B cell (primary cell): ENCODE results near the gene MAZ. TPM values are rescaled to one million over a fixed set of nuclear protein-coding genes. Genes with fewer than 3 reads are reported as not detected.

Experiments used
- ATAC-seq: fragments of 200-7000 bp; cut with Tn5 transposase; one replicate; pipeline ENCODE4 v1.10.0; 2021; ENCODE audit warnings: low read depth, mild to moderate bottlenecking, moderate number of reproducible peaks, moderate library complexity
- CTCF ChIA-PET: fragments of 350-600 bp; sonication (Branson Sonifier 250); formaldehyde crosslinking; loops from one replicate; lab custom pipeline; 2021; ENCODE audit warnings: antibody characterized with exemption, inconsistent platforms; lab: Charles Lee
- POLR2A ChIA-PET: fragments of 350-600 bp; sonication (Branson Sonifier 250); formaldehyde crosslinking; loops from one replicate; lab custom pipeline; 2021; ENCODE audit warnings: antibody characterized with exemption; lab: Charles Lee
- DNase-seq: peaks from one replicate; pipeline ENCODE4 v3.0.0; 2013
- H2AFZ ChIP-seq: 2 replicates; pipeline ENCODE4 v1.6.1; 2012; ENCODE audit warnings: mild to moderate bottlenecking, low read depth, low read length; ENCODE audit not compliant: insufficient read depth, poor library complexity, severe bottlenecking
- H3K27ac ChIP-seq, 2 donors: 1 replicate in 1 of 2; 2 replicates in 1 of 2; pipeline ENCODE4 v1.5.1; 2012 to 2013; ENCODE audit warnings: low read length in 2 of 2, mild to moderate bottlenecking in 2 of 2, moderate library complexity in 1 of 2
- H3K27me3 ChIP-seq, 4 experiments: fragments of 200-600 bp in 1 of 4; sonication (generic) in 1 of 4; replicated peaks in 1 of 4; 1 replicate in 2 of 4; 2 replicates in 2 of 4; pipeline versions ENCODE4 v1.6.1 to v1.7.0; 2013 to 2016; ENCODE audit warnings: low read length in 3 of 4, mild to moderate bottlenecking in 2 of 4, mixed read lengths in 1 of 4, moderate library complexity in 1 of 4; ENCODE audit not compliant: insufficient read depth in 4 of 4, control insufficient read depth in 3 of 4; ENCODE audit errors: control extremely low read depth in 1 of 4
- H3K36me3 ChIP-seq, 2 experiments: replicated peaks in 1 of 2; 1 replicate in 1 of 2; 2 replicates in 1 of 2; pipeline versions ENCODE4 v1.6.1 to v1.7.1; 2013; ENCODE audit warnings: low read length in 1 of 2; ENCODE audit not compliant: insufficient read depth in 2 of 2, control insufficient read depth in 1 of 2; ENCODE audit errors: control extremely low read depth in 1 of 2, extremely low read depth in 1 of 2
- H3K4me1 ChIP-seq, 2 donors: fragments of 200-600 bp in 1 of 2; sonication (generic) in 1 of 2; 1 replicate in 1 of 2; 2 replicates in 1 of 2; pipeline versions ENCODE4 v1.5.1 to v1.6.1; 2013 to 2017; ENCODE audit warnings: low read length in 2 of 2; ENCODE audit not compliant: control insufficient read depth in 2 of 2, insufficient read depth in 2 of 2
- H3K4me2 ChIP-seq: replicated peaks from 2 replicates; pipeline ENCODE3; 2012; ENCODE audit warnings: mild to moderate bottlenecking, low read depth, low read length; ENCODE audit not compliant: poor library complexity, severe bottlenecking
- H3K4me3 ChIP-seq, 5 experiments: fragments of 200-600 bp in 1 of 5; sonication (generic) in 1 of 5; 1 replicate in 3 of 5; 2 replicates in 2 of 5; pipeline versions ENCODE4 v1.5.1 to v1.7.0; 2011 to 2016; ENCODE audit warnings: low read length in 4 of 5, mild to moderate bottlenecking in 4 of 5, low read depth in 2 of 5, control low read depth in 1 of 5, moderate library complexity in 1 of 5; ENCODE audit not compliant: insufficient read depth in 1 of 5; ENCODE audit errors: control extremely low read depth in 1 of 5, extremely low read depth in 1 of 5
- H3K79me2 ChIP-seq: fragments of 200-600 bp; sonication (generic); one replicate; pipeline ENCODE4 v1.6.0; 2016; ENCODE audit warnings: low read length; ENCODE audit not compliant: control insufficient read depth, insufficient read depth
- H3K9ac ChIP-seq: fragments of 200-600 bp; sonication (generic); 2 replicates; pipeline ENCODE4 v1.6.1; 2017; ENCODE audit warnings: mild to moderate bottlenecking, low read length, moderate library complexity
- H3K9me3 ChIP-seq, 3 donors: one replicate each; pipeline versions ENCODE4 v1.6.1 to v1.7.1; 2013; ENCODE audit warnings: low read length in 2 of 3; ENCODE audit not compliant: control insufficient read depth in 2 of 3, insufficient read depth in 1 of 3; ENCODE audit errors: control extremely low read depth in 1 of 3
- H4K20me1 ChIP-seq: 2 replicates; pipeline ENCODE4 v1.6.0; 2012; ENCODE audit warnings: mild to moderate bottlenecking, low read length; ENCODE audit not compliant: insufficient read depth, control insufficient read depth, poor library complexity, severe bottlenecking
- H3K27ac Mint-ChIP-seq: one replicate; pipeline ENCODE4 v1.8.0; 2021; ENCODE audit warnings: mixed read lengths
- H3K27me3 Mint-ChIP-seq: one replicate; pipeline ENCODE4 v1.8.0; 2021; ENCODE audit warnings: mixed read lengths
- H3K4me1 Mint-ChIP-seq: one replicate; pipeline ENCODE4 v1.8.0; 2021; ENCODE audit warnings: mixed read lengths
- H3K4me3 Mint-ChIP-seq: one replicate; pipeline ENCODE4 v1.8.0; 2021; ENCODE audit warnings: mixed read lengths
- H3K9me3 Mint-ChIP-seq: one replicate; pipeline ENCODE4 v1.8.0; 2022; ENCODE audit warnings: mixed read lengths; ENCODE audit not compliant: insufficient read depth
- CTCF ChIP-seq: fragments of 200-600 bp; IDR thresholded peaks from one replicate; pipeline ENCODE4 v1.8.0; 2022; ENCODE audit warnings: antibody characterized with exemption, mild to moderate bottlenecking
- EZH2 ChIP-seq: IDR thresholded peaks from 2 replicates; pipeline ENCODE4 v1.6.1; 2012; ENCODE audit warnings: borderline replicate concordance, low read depth, mild to moderate bottlenecking, moderate library complexity, low read length; ENCODE audit not compliant: insufficient read depth, poor library complexity, severe bottlenecking
- WGBS: methylation state at CpG from one replicate; pipeline ENCODE4 v1.1.5; 2013; ENCODE audit warnings: missing lambda C conversion rate; ENCODE audit not compliant: insufficient coverage; 5-methylcytosine and 5-hydroxymethylcytosine counted together
- intact Hi-C: fragments of 100-400 bp; cut with micrococcal nuclease; formaldehyde crosslinking; loops from one replicate; pipeline ENCODE4 v1.10.0; 2022
- polyA plus RNA-seq: library from polyadenylated mRNA; depleted of rRNA; stranded (reverse); fragments of >200 nt; gene quantifications from 2 replicates; pipeline ENCODE4 v1.2.3, GENCODE V29; 2012
- total RNA-seq, 2 donors: library from RNA; stranded (reverse); fragments of 120-200 nt in 1 of 2; gene quantifications; 1 replicate in 1 of 2; 2 replicates in 1 of 2; pipeline versions ENCODE4 v1.2.3 to v1.2.4, GENCODE V29; 2013 to 2022

The MAZ gene
- total and polyA plus RNA-seq, 2 donors (not counting 1 experiment from before 2014, with no cell fraction given) = 170 to 198 TPM

- intact Hi-C loops = loop anchor here (10.0 kb wide), 1 partner anchor 216 kb away; no protein-coding TSS in a partner anchor
- Histone ChIP-seq H2AFZ (no peak overlapping the region), H4K20me1 (peaks cover 39% of the 10 kb centered on the region), H3K79me2 (peaks cover 34% of the 10 kb centered on the region), H3K36me3 (peaks cover 2 to 18% of the 10 kb centered on the region in 2 experiments), H3K27ac (no peak overlapping the region), H3K27me3 (peaks cover 0 to 13% (median 5%) of the 10 kb centered on the region in 4 experiments), H3K4me1 (peaks cover 57 to 63% of the 10 kb centered on the region in 2 donors), H3K4me2 (peak overlapping the region; percentile 99), H3K4me3 (peak overlapping the region in 4 of 5 experiments; percentile 35 to 69 (median 50)), H3K9me3 (peaks cover 0 to 5% (median 0%) of the 10 kb centered on the region in 3 donors), H3K9ac (peak overlapping the region; percentile 68)
- Mint-ChIP-seq H3K27me3 (no peaks in the 10 kb centered on the region), H3K4me1 (peaks cover 52% of the 10 kb centered on the region), H3K27ac (peak overlapping the region; percentile 76), H3K4me3 (peak overlapping the region; percentile 88), H3K9me3 (no peaks in the 10 kb centered on the region)
- ChIA-PET POLR2A (interaction anchor here (0.5 kb wide), 1 partner anchor 192 kb away, joined by 3 read pairs; no protein-coding TSS in a partner anchor), CTCF (interaction anchor here (0.6 to 1.2 kb wide), 3 partner anchors 9 to 137 kb away, joined by 3 to 4 read pairs (median 3); partner anchors contain the start of gene MVP)
- no peak for ATAC-seq
- no peak for DNase-seq
- WGBS = 51% methylated on average over 8 of the region's 9 CpGs
- TF ChIP-seq CTCF = no peak
Measured at GRCh38 chr16:29810699-29811169, 4.4 kb downstream of the MAZ start.

- intact Hi-C loops = loop anchor here (10.0 kb wide), 1 partner anchor 217 kb away; no protein-coding TSS in a partner anchor
- H3K27ac ChIP-seq = no peak overlapping the region
- peak; percentile 75 for DNase-seq
- peaks cover 2 to 18% of the 10 kb centered on the region in 2 experiments for H3K36me3 ChIP-seq
- peaks cover 56% of the 10 kb centered on the region for H3K4me1 Mint-ChIP-seq
- H3K9ac ChIP-seq = peak overlapping the region; percentile 68
- peaks cover 37% of the 10 kb centered on the region for H3K79me2 ChIP-seq
- H3K4me1 ChIP-seq = peaks cover 57 to 63% of the 10 kb centered on the region in 2 donors
- H3K4me2 ChIP-seq = peak overlapping the region; percentile 99
- peak overlapping the region; percentile 88 for H3K4me3 Mint-ChIP-seq
- no peaks in the 10 kb centered on the region for H3K27me3 Mint-ChIP-seq
- TF ChIP-seq CTCF (no peak), EZH2 (no peak)
- CTCF ChIA-PET = interaction anchor here (0.6 to 1.5 kb wide), 5 partner anchors 9 to 138 kb away, joined by 3 to 4 read pairs (median 3); partner anchors contain the start of gene MVP
- peak overlapping the region; percentile 76 for H3K27ac Mint-ChIP-seq
- peaks cover 0 to 5% (median 0%) of the 10 kb centered on the region in 3 donors for H3K9me3 ChIP-seq
- H3K4me3 ChIP-seq = peak overlapping the region; percentile 35 to 69 (median 51)
- peak; percentile 15 for ATAC-seq
- POLR2A ChIA-PET = interaction anchor here (0.5 to 1.4 kb wide), 2 partner anchors 21 to 191 kb away, joined by 3 to 5 read pairs; partner anchors contain the start of gene KIF22
- 3% methylated on average over 23 of the region's 31 CpGs for WGBS
- H2AFZ ChIP-seq = peak overlapping the region; percentile 67
- no peaks in the 10 kb centered on the region for H3K9me3 Mint-ChIP-seq
- H3K27me3 ChIP-seq = peaks cover 0 to 13% (median 5%) of the 10 kb centered on the region in 4 experiments
- H4K20me1 ChIP-seq = peaks cover 40% of the 10 kb centered on the region
Measured at GRCh38 chr16:29811170-29811895, 5.0 kb downstream of the MAZ start.
